HCT116 (cell line): ENCODE data around the gene TBX4. TPM values are rescaled to one million over a fixed set of nuclear protein-coding genes. Genes with fewer than 3 reads are reported as not detected.
A peak's percentile ranks its signal among the peaks of the same experiment; 100 is the strongest.

Experiments used
- ATAC-seq: fragments of 200-7000 bp; cut with Tn5 transposase; 2 replicates; pipeline ENCODE4 v1.9.1; 2020; ENCODE audit warnings: mild to moderate bottlenecking, moderate library complexity
- BruUV-seq: library from RNA; stranded (reverse); fragments of 400-500 nt; replicated peaks from 2 replicates; lab custom pipeline; 2021; lab: Mats Ljungman, UMichigan
- CTCF ChIA-PET: fragments of 300-600 bp; sonication (Branson Sonifier 250); formaldehyde crosslinking; loops from one replicate; lab custom pipeline; 2021; ENCODE audit warnings: antibody characterized with exemption; lab: Charles Lee
- POLR2A ChIA-PET: fragments of 300-600, 350-600 bp; sonication (Branson Sonifier 250); formaldehyde crosslinking; loops from one replicate; lab custom pipeline; 2021; ENCODE audit warnings: antibody characterized with exemption; lab: Charles Lee
- RAD21 ChIA-PET, 2 experiments: fragments of 300-600 bp; sonication (Branson Sonifier 250); formaldehyde crosslinking; loops; one replicate each; lab custom pipeline; 2023; ENCODE audit warnings: low total read pairs in 2 of 2; ENCODE audit not compliant: uncharacterized antibody in 2 of 2, unreplicated experiment in 2 of 2, low non-redundant PET in 1 of 2; lab: Charles Lee
- DNase-seq: peaks from one replicate; pipeline ENCODE4 v3.0.0-alpha.2; 2010; ENCODE audit warnings: low read depth, low spot score
- H2AFZ ChIP-seq: fragments of 200-600 bp; shearing (Covaris generic), sonication (generic); 2 replicates; pipeline ENCODE4 v1.6.1; 2017; ENCODE audit warnings: low read depth, mixed run types, mixed read lengths, antibody characterized with exemption, low read length; ENCODE audit not compliant: poor library complexity, severe bottlenecking
- H3K27ac ChIP-seq: 2 replicates; pipeline ENCODE4 v1.5.1; 2012; ENCODE audit warnings: low read depth, low read length
- H3K27me3 ChIP-seq: fragments of 200-600 bp; sonication (generic); 2 replicates; pipeline ENCODE4 v1.6.1; 2016; ENCODE audit warnings: mixed run types, low read length, mixed read lengths; ENCODE audit not compliant: insufficient read depth
- H3K36me3 ChIP-seq, 2 experiments: fragments of 200-500 bp in 1 of 2; fragments of 200-600 bp in 1 of 2; sonication (Bioruptor generic) in 1 of 2; sonication (generic) in 1 of 2; 2 replicates each; pipeline versions ENCODE4 v1.5.1 to v1.6.1; 2014 to 2016; ENCODE audit warnings: low read length in 2 of 2, inconsistent platforms in 1 of 2, mixed read lengths in 1 of 2, mixed run types in 1 of 2; ENCODE audit not compliant: insufficient read depth in 2 of 2, control insufficient read depth in 1 of 2
- H3K4me1 ChIP-seq, 2 experiments: fragments of 200-600 bp in 1 of 2; sonication (generic) in 1 of 2; 2 replicates each; pipeline versions ENCODE4 v1.5.1 to v1.6.1; 2012 to 2017; ENCODE audit warnings: low read length in 2 of 2, inconsistent platforms in 1 of 2, mild to moderate bottlenecking in 1 of 2, mixed read lengths in 1 of 2, mixed run types in 1 of 2, moderate library complexity in 1 of 2; ENCODE audit not compliant: insufficient read depth in 2 of 2, control insufficient read depth in 1 of 2
- H3K4me2 ChIP-seq: fragments of 200-600 bp; sonication (generic); 2 replicates; pipeline ENCODE4 v1.6.1; 2017; ENCODE audit warnings: mixed run types, low read length, mixed read lengths
- H3K4me3 ChIP-seq, 2 experiments: fragments of 200-600 bp in 1 of 2; sonication (generic) in 1 of 2; replicated peaks in 1 of 2; 2 replicates each; pipeline ENCODE4 v1.5.1; 2011 to 2016; ENCODE audit warnings: low read length in 2 of 2, control low read depth in 1 of 2, low read depth in 1 of 2, mild to moderate bottlenecking in 1 of 2, mixed read lengths in 1 of 2, mixed run types in 1 of 2
- H3K79me2 ChIP-seq: fragments of 200-600 bp; sonication (generic); 2 replicates; pipeline ENCODE4 v1.6.1; 2017; ENCODE audit warnings: mild to moderate bottlenecking, mixed run types, low read length, moderate library complexity, mixed read lengths; ENCODE audit not compliant: insufficient read depth
- H3K9ac ChIP-seq: fragments of 200-600 bp; sonication (generic); 2 replicates; pipeline ENCODE4 v1.6.1; 2016; ENCODE audit warnings: low read length, mixed read lengths
- H3K9me2 ChIP-seq: fragments of 200-600 bp; sonication (generic), shearing (Covaris generic); 2 replicates; pipeline ENCODE4 v1.6.1; 2017; ENCODE audit warnings: mixed run types, mild to moderate bottlenecking, moderate library complexity; ENCODE audit not compliant: insufficient read depth
- H3K9me3 ChIP-seq, 2 experiments: fragments of 200-500 bp in 1 of 2; fragments of 200-600 bp in 1 of 2; sonication (Bioruptor generic) in 1 of 2; sonication (generic) in 1 of 2; 2 replicates each; pipeline ENCODE4 v1.6.1; 2014 to 2017; ENCODE audit warnings: low read length in 2 of 2, mixed read lengths in 2 of 2, inconsistent platforms in 1 of 2, low read depth in 1 of 2, mild to moderate bottlenecking in 1 of 2, mixed run types in 1 of 2, moderate library complexity in 1 of 2; ENCODE audit not compliant: control insufficient read depth in 1 of 2, insufficient read depth in 1 of 2
- H4K20me1 ChIP-seq: fragments of 200-600 bp; sonication (generic), shearing (Covaris generic); 2 replicates; pipeline ENCODE4 v1.6.1; 2017; ENCODE audit warnings: mixed run types, mild to moderate bottlenecking, moderate library complexity; ENCODE audit not compliant: insufficient read depth
- CBX3 ChIP-seq: IDR thresholded peaks from 2 replicates; pipeline ENCODE4 v1.6.1; 2012; ENCODE audit warnings: low read depth
- CEBPB ChIP-seq: IDR thresholded peaks from 2 replicates; pipeline ENCODE4 v1.6.1; 2012; ENCODE audit warnings: low read depth
- ELF1 ChIP-seq: IDR thresholded peaks from 2 replicates; pipeline ENCODE4 v1.6.1; 2012; ENCODE audit warnings: low read depth, borderline replicate concordance
- EZH2phosphoT487 ChIP-seq: fragments of 200-600 bp; IDR thresholded peaks from 2 replicates; pipeline ENCODE4 v1.6.1; 2018; ENCODE audit warnings: antibody characterized with exemption, borderline replicate concordance
- JUND ChIP-seq: IDR thresholded peaks from 2 replicates; pipeline ENCODE4 v1.6.1; 2012
- POLR2A ChIP-seq: IDR thresholded peaks from 2 replicates; pipeline ENCODE4 v1.7.0; 2011; ENCODE audit warnings: borderline replicate concordance; ENCODE audit not compliant: insufficient read depth, insufficient read length; ENCODE audit errors: extremely low read depth
- POLR2AphosphoS5 ChIP-seq: IDR thresholded peaks from 2 replicates; pipeline ENCODE4 v1.6.1; 2011; ENCODE audit warnings: mild to moderate bottlenecking, low read depth, low read length, moderate library complexity
- RAD21 ChIP-seq: IDR thresholded peaks from 2 replicates; pipeline ENCODE4 v1.6.1; 2012; ENCODE audit warnings: low read depth, mild to moderate bottlenecking
- SIN3A ChIP-seq: IDR thresholded peaks from 2 replicates; pipeline ENCODE4 v1.6.1; 2012; ENCODE audit warnings: low read depth
- SRF ChIP-seq: IDR thresholded peaks from 2 replicates; pipeline ENCODE4 v1.6.1; 2012; ENCODE audit warnings: low read depth
- TCF7L2 ChIP-seq: IDR thresholded peaks from 2 replicates; pipeline ENCODE4 v1.7.0; 2011; ENCODE audit warnings: borderline replicate concordance, inconsistent platforms; ENCODE audit not compliant: insufficient read depth, insufficient read length; ENCODE audit errors: extremely low read depth
- YY1 ChIP-seq: IDR thresholded peaks from 2 replicates; pipeline ENCODE4 v1.6.1; 2011; ENCODE audit warnings: low read length, low read depth, moderate library complexity, mild to moderate bottlenecking; ENCODE audit not compliant: insufficient replicate concordance; ENCODE audit errors: extremely low read depth
- ZNF274 ChIP-seq: fragments of 200-500 bp; sonication (Bioruptor generic); IDR thresholded peaks from 2 replicates; pipeline ENCODE4 v1.6.1; 2014; ENCODE audit warnings: mild to moderate bottlenecking, low read depth, low read length, inconsistent platforms
- intact Hi-C: fragments of 100-400 bp; cut with micrococcal nuclease; formaldehyde crosslinking; loops from 2 replicates; pipeline ENCODE4 v1.10.0; 2022
- total RNA-seq: library from RNA; stranded (reverse); gene quantifications from one replicate; pipeline ENCODE4 v1.2.1, GENCODE V29; 2021; ENCODE audit not compliant: unreplicated experiment
- TF ChIP-seq, protein P1 (sequence below): IDR thresholded peaks from 2 replicates; pipeline ENCODE4 v1.6.1; 2012
- TF ChIP-seq, protein P2 (sequence below): IDR thresholded peaks from 2 replicates; pipeline ENCODE4 v1.6.1; 2012
- TF ChIP-seq, protein P3 (sequence below): IDR thresholded peaks from 2 replicates; pipeline ENCODE4 v1.6.1; 2011; ENCODE audit warnings: mild to moderate bottlenecking, low read length, moderate library complexity; ENCODE audit not compliant: insufficient replicate concordance; ENCODE audit errors: extremely low read depth

Gene TBX4
- total RNA-seq, 1 experiment from 2014 or later: 0.27 TPM

DNA sequence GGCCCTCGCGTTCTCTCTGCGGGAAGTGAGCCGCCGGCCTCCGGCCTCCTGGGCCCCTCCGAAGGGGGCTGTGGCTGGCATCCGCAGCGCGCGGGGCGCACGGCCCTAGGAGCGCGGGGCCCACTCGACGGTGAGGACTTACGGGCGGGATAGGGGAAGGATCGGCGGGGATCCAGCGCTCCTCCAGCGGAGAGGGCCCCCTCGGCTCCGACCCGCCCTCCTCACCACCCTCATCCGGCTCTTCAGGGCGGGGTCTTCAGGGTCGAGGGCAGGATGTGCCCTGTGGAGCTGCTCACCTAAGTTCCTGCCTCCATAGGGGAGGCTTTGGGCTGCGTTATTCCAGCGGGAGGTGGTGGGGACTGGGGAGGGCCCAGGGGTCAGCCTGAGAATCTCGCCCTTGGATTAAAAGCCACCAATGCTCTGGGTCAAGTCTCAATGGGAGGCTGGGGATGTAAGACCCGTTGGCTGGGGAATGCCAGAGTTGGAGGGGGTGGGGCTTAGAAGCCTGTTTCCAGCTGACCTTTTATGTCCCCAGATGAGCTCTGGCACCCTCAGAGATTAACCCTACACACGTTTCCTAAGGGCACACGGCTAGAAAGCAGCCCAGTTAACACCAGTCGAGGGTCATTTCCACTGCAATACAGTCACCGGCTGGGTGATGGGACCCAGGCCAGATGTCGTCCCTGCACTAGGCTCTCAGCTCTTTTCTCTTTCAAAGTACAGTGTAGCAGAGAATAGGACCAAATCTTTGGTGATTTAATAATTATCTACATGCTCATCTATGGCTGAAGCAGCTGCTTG, 39.2 kb upstream of the TBX4 start (continued):
- TF ChIP-seq JUND: no peak
- TF ChIP-seq POLR2A: no peak
- TF ChIP-seq ZNF274: no peak
- no peak for TF ChIP-seq RAD21
- TF ChIP-seq YY1: no peak
- no peak for TF ChIP-seq TCF7L2
- TF ChIP-seq, all 23 proteins: peak for 0

DNA sequence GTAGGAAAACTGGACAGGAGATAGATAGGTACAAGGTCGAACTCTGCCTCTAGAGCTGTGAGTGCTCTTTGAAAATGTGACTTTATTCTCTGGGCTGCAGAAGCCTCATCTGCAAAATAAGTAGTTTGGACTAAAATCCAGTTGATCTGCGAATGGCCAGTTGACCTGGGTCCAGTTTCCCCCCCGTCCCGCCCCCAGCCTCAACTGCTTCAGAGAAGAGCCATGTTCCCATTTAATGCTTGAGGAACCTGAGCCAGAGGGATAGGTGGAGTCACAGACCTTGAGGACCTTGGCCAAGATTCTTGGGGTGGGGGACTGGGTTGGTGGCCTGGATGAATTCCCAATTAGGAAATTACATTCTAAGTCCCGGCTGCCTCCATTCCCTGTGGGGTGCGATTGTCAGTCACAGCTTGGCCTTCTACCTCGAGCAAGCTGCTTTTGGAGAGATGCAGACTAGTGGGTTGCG, 38.5 kb upstream of the TBX4 start:
- TF ChIP-seq, protein P1, sequence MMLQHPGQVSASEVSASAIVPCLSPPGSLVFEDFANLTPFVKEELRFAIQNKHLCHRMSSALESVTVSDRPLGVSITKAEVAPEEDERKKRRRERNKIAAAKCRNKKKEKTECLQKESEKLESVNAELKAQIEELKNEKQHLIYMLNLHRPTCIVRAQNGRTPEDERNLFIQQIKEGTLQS: no peak
- TF ChIP-seq RAD21 (no peak), ZNF274 (no peak), YY1 (no peak), ELF1 (no peak), SRF (no peak), CEBPB (no peak), JUND (no peak), POLR2AphosphoS5 (no peak), POLR2A (no peak), EZH2phosphoT487 (no peak), CBX3 (no peak), SIN3A (no peak)
- TF ChIP-seq, protein P2, sequence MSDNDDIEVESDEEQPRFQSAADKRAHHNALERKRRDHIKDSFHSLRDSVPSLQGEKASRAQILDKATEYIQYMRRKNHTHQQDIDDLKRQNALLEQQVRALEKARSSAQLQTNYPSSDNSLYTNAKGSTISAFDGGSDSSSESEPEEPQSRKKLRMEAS: no peak
- TF ChIP-seq, protein P3, sequence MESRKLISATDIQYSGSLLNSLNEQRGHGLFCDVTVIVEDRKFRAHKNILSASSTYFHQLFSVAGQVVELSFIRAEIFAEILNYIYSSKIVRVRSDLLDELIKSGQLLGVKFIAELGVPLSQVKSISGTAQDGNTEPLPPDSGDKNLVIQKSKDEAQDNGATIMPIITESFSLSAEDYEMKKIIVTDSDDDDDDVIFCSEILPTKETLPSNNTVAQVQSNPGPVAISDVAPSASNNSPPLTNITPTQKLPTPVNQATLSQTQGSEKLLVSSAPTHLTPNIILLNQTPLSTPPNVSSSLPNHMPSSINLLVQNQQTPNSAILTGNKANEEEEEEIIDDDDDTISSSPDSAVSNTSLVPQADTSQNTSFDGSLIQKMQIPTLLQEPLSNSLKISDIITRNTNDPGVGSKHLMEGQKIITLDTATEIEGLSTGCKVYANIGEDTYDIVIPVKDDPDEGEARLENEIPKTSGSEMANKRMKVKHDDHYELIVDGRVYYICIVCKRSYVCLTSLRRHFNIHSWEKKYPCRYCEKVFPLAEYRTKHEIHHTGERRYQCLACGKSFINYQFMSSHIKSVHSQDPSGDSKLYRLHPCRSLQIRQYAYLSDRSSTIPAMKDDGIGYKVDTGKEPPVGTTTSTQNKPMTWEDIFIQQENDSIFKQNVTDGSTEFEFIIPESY: no peak
- H3K4me2 ChIP-seq: 0 out of 2 replicates have a peak overlapping the region, but pooled peaks have one; percentile 93
- peak overlapping the region; percentile 97 for H3K27ac ChIP-seq
- H3K9ac ChIP-seq: no peak overlapping the region
- no peaks in the 10 kb centered on the region for H3K9me2 ChIP-seq
- H4K20me1 ChIP-seq: no peaks in the 10 kb centered on the region
- H3K4me1 ChIP-seq: peaks cover 57 to 69% of the 10 kb centered on the region in 2 experiments
- H3K36me3 ChIP-seq: no peaks in the 10 kb centered on the region
- BruUV-seq: no TSS peak
- RAD21 ChIA-PET: interaction anchor here (0.8 to 2.1 kb wide), 3 partner anchors 161 to 442 kb away, joined by 3 to 11 read pairs (median 3); no protein-coding TSS in a partner anchor
- H2AFZ ChIP-seq: no peak overlapping the region
- no peak for DNase-seq
- CTCF ChIA-PET: interaction anchor here (0.5 to 5.0 kb wide), 13 partner anchors 12 to 760 kb away, joined by 3 to 60 read pairs (median 9); no protein-coding TSS in a partner anchor
- POLR2A ChIA-PET: no interaction called here
- no peaks in the 10 kb centered on the region for H3K79me2 ChIP-seq
- no peak overlapping the region for H3K4me3 ChIP-seq
- H3K9me3 ChIP-seq: no peaks in the 10 kb centered on the region
- intact Hi-C loops: loop anchor here (2.0 to 5.0 kb wide), 2 partner anchors 223 to 654 kb away; partner anchors contain the start of gene MED13
- H3K27me3 ChIP-seq: no peaks in the 10 kb centered on the region
- no peak for ATAC-seq
